HG03196 (cell line): ENCODE results near the gene CA11.
"Not testable (repeated sequence)": the region's sequence is repeated elsewhere in the genome, so short reads cannot be mapped to it uniquely, and the experiment has no call there.

Experiments used
- ATAC-seq: cut with Tn5 transposase; IDR thresholded peaks from one replicate; pipeline ENCODE4 v1.9.1; 2021; ENCODE audit not compliant: unreplicated experiment

Gene CA11

DNA sequence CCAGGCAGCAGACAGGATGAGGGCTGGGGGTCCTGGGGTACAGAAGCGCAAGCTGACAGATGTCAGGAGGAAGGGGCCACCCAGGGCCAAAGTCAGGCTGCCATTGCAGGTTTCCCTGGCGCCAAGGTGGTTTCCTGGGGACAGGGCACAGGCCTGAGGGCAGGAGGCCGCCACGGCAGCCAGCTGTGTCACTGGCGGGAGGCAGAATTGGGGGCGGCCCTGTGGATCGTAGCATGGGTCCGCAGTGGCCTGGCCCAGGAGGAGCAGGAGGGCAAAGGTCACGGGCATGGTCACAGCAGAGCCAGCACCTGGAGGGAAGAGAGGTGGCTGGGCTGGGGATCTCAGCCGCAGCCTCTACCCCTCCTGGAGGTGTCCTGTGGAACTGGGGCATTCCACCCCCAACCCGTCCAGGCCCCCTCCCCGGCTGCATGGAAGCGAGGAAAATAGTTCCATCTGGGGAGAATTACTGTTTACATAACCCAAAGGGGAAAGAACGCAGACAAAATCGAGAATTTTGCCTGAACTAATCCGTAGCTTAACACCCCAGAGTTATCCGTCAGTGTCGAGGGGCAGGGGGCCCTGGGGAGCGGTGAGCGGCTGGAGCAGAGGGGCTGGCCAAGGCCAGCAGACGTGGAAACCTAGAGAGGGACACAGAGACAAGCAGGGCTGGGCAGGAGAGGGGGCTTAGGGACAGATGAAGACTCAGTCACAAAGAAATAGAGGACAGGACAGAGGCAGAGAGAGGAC is 24.9 kb upstream of the CA11 start:
- no peak for ATAC-seq

DNA sequence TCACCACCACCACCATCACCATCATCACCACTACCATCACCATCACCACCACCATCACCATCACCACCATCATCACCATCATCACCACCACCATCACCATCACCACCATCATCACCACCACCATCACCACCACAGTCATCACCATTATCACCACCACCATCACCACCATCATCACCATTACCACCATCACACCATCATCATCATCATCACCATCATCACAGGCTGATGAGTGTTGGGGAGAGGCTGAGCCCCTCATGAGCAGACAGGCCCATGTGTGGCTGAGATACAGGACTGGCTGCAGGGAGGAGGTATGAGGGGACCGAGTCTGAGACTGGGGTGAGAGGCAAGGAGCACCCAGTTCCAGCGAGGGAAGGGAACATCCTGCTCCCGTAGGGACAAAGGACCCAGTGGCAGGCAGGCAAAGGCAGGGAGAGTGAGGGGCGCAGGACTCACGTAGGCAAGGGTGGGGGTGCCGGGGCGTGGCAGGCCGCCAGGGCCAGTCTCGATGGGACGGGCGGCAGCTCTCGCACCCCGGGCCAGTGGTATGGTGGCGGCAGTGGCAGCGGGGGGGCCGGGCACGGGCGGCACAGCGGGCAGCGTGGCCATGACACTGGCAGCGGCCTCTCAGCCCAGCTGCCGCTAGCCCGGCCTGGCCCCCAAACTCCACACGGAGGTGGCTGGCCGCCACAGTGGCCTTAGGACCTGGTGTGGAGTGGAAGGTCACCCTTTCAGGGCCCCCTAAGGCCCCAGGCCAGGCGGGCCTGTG is 24.1 kb upstream of the CA11 start:
- no peak for ATAC-seq

DNA sequence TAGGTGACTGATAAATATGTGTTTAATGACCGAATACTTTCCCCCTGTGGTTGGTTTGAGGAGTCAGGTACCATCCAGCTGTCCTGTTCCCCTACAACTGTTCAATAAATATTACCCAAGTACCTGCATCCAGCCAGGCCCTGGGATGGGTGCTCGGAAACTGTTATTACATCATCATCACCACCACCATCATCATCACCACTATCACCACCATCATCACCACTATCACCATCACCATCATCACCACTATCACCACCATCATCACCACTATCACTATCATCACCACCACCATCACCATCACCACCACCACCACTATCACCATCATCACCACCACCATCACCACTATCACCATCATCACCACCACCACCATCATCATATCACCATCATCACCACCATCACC is 22.8 kb upstream of the CA11 start:
- ATAC-seq, result no peak

DNA sequence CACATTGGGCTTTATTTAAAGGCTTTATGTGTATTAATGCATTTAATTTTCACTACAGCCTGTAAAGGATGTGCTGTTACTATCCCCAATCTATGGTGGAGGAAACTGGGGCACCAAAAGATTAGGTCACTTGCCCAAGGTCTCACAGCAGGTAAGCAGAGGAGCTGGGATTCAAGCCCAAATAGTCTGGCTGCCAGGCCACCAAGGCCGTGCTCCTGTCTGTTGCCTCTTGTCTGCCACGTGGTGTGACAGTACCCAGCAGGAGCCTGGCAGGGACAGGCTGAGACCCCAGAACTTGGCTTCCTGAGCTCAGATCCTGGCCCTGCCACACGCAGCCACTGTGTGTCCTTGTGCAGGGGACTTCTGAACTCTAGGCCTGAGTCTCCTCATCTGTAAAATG is 22.3 kb upstream of the CA11 start:
- no peak for ATAC-seq

DNA sequence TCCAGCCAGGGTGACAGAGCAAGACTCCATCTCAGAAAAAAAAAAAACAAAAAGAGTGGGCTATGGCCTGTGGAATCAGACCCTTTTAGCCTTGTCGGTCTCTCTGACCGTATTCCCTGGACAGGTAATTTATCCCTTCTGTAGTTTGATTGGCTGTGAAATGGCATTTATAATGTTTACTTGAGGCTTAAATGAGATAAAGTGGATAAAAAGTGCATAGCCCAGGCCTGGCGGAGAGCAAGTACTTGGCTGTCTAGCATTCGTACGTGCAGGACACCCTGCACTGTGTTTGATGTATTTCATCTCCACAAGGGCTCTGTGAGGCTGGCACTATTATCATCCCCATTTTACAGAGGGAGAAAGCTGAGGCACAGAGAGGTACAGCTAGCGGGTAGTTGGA is 19.8 kb upstream of the CA11 start:
- ATAC-seq, result no peak

DNA sequence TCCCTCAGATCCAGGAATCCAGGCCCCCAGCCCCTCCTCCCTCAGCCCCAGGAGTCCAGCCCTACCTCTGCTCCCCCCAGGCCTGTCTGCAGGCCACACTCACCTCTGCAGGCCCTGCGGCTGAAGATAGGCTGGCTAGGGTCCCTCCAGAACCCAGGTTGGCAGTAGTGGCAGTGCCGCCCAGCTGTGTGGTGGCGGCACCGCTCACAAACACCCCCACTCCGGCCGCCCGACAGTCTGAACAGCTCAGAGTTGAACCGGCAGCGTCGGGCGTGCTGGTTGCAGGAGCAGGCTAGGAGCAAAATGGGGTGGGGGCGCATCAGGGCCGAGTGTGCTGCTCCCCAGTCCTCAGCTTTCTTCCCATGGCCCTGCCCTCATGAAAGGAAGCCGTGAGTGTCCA is 18.5 kb upstream of the CA11 start:
- no peak for ATAC-seq

DNA sequence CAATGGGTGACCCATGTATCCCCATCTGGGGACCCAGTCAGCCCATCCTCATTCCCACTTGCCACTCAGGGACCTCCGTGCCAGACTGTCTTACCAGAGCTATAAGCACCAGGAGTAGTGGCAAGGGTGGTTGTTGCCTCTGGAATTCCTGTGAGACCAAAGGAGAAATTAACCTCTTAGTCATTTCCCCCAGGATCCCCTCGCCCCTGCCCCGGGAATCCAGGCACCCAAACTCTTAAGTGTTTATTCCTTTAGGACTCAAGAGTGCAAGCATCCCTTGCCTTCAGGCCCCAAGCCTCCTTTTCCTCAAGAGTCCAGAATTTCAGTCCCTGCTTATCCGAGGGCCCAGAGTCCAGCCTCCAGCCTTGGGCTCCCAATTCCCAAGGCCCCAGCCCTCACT is 17.7 kb upstream of the CA11 start:
- ATAC-seq, result no peak

DNA sequence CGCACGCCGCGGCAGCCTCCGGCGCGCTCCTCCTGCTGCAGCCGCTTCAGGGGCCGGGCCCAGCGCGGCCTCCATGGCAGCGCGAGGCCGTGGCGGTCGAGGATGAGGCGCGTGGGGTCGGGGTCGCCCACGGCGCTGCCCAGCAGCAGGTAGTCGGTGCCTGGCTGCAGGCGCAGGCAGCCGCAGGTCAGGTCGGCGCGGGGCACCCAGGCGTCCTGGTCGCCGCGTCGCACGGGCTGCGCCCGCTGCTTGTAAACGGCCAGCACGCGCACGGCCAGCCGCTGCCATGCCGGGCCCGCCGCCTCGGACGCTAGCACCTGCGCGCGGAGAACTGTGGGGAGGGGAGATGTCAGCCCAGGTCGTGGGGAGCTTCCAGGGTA is 15.7 kb upstream of the CA11 start:
- ATAC-seq, result no peak

DNA sequence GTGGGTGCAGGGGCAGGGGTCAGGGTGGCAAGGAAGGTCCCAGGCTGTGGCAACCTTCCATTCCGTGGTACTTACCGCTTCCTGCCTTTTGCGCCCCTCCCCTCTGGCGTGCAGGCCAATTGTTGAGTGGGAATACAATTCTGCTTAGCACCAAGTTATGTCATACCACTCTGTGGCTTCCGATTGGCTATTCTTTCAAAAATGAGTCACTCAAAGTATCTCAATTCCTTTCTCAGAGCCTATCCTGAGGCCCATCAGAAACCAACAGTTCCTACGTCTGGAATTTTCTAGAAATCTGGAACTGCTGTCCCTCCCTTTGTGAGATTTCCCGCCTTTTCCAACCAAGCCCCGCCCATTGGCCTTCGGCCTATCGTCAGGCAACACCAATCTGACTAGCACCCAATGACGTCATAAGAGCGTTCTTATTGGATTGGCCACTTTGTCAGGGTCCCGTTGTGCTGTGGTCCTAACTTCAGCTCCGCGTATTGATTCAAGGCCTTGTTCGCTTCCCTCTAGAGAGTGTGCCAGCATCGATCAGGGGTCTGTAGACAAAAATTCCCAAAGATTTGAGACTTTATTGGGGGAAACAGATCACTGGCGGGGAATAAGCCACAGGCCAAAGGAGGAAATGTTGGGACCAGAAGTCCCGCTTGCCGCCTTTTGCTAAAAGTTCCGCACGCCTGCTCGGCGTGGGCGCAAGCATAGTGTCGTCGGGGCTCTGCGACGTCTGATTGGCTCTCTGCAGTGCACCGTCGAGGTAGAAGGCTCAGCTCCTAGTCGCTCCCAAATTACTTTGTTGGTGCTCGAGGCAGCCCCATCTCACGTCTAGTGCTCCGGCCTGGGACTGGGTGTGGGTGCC is 15.1 kb upstream of the CA11 start:
- peak; percentile 72 for ATAC-seq

DNA sequence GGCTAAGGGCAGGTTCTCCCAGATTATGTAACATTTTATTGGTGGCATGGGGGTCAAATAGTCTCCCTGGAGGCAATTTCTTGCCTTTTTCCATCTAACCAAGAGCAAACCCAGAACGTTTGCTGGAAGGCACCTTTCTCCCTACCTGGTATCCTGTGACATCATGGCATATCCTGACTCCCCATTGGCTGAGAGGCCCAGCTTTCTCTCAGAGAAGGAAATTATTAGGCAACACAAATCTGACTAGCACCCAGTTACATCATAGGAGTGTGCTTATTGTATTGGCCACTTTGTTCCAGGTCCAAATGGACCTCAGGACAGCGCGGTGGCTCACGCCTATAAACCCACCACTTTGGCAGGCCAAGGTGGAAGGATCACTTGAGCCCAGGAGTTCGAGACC is 13.8 kb upstream of the CA11 start:
- no peak for ATAC-seq

DNA sequence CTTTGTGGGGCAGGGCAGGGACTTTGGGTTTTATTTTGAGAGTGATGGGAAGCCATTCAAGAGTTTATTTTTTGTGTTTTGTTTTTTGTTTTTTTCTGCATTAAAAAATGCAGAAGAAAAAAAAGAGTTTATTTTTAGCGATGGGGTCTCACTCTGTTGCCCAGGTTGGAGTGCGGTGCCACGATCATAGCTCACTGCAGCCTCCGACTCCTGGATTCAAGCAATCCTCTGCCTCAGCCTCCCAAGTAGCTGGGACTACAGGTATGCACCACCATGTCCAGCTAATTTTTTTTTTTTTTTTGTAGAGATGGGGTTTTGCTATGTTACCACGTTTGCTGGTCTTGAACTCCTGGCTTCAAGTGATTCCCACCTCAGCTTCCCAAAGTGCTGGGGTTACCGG is 12.5 kb upstream of the CA11 start:
- no peak for ATAC-seq

DNA sequence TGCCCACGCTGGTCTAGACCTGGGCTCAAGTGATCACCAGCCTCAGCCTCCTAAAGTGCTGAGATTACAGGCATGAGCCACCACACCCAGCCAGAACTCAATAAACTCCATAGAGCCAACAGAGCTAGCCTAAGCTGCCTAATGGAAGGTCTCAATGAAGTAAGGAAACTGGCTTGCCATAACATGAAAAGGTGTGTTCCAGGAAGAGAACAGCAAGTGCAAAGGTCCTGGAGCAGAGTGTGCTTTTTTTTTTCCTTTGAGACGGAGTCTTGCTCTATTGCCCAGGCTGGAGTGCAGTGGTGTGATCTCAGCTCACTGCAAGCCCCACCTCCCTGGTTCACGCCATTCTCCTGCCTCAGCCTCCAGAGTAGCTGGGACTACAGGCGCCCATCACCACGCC is 11.8 kb upstream of the CA11 start:
- not testable (repeated sequence) for ATAC-seq

DNA sequence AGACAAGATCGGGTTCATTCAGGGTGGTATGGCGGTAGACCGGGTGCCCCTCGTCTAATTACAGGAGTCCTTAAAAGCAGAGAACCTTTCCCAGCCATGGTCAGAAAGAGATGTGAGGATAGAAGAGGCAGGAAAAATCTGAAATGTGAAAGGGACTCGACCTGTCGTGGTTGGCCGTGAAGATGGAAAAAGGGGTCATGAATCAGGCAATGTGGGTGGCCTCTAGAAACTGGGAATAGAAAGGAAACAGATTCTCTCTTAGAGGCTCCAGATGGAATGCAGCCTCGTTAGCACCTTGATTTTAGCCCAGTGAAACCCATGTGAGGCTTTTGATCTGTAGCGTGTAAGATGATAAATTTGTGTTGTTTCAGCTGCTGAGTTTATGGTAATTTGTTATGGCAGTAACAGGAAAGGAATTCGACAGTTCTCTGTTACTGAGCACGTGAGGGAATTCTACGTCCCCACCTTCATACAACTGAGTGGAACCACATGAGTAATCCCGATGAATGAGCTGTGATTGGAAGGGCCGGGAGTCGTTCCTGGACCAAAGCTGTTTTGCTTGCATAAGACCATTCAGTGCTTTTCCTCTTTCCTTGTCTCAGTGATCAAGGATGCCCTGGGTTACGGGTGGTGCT is 11.0 kb upstream of the CA11 start:
- ATAC-seq, result no peak

DNA sequence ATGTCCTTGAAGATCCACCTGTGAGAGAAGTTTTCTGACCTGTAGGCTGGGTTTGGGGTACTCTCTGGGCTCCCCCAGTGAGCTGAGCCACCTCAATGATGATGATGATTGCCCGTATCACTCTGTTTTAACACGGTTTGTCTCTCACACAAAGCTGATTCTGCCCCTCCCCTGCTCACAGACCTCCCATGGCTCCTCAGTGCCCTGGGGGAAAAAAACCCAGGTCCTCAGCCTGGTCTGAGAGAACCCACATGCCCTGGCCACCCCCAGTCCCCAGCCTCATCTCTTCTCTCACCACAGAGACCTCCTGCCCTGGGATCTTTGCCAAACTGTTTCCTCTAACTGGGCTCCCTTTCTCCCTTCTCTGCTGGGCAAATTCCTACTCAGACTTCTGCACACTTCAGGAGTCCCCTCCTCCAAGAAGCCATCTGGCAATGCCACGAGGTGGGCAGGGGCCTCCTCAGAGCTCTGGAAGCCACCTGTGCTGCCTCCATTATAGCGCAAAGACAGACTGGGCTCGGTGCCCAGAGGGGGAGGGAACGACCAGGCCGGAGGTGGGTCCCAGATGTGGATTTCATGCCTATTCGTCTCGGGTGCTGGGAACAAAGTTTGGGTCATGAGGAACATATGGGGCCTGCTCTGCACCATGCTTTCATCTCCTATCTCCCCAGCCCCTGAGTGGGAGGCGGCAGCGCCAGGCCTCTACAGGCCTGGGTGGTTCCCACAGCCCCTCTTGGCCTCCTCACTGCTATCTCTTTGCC is 8.5 kb upstream of the CA11 start:
- no peak for ATAC-seq

DNA sequence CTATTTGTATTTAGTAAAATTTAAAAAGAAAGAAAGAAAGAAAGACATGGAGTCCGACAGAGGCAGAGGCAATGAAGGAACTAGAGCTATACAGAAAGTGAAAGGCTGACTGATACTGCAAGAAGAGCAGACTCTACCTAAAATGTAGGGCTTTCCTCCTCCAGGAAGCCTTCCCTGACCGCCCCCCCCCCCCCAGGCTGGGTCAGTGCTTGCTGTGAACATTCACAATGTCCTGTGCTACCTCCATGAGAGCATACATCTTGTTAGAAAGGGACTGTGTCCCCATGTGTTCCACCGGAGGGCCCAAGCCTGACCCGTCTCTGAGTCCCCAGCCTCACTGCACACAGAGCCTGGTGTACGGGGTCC is 5.7 kb upstream of the CA11 start:
- ATAC-seq, result no peak

DNA sequence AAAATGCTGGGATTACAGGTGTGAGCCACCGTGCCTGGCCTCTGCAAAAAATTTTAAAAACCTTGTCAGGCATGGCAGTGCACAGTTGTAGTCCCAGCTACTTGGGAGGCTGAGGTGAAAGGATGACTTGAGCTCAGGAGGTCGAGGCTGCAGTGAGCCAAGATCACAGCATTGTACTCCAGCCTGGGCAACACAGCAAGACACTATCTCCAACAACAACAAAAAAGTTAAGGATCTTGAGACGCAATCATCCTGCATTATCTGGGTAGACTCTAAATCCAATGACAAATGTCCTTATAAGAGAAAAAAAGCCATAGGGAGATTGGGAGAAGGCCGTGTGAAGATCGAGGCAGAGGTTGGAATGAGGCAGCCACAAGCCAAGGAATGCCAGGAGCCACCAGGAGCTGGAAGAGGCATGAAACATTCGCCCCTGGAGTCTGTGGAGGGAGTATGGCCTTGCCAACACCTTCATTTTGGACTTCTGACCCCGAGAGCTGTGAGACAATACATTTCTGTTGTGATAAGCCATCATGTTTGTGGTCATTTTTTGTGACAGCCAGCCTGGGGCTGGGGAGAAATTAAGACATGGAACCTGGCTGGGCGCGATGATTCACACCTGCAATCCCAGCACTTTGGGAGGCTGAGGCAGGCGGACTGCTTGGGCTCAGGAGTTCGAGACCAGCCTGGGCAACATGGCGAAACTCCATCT is 5.1 kb upstream of the CA11 start:
- no peak for ATAC-seq

DNA sequence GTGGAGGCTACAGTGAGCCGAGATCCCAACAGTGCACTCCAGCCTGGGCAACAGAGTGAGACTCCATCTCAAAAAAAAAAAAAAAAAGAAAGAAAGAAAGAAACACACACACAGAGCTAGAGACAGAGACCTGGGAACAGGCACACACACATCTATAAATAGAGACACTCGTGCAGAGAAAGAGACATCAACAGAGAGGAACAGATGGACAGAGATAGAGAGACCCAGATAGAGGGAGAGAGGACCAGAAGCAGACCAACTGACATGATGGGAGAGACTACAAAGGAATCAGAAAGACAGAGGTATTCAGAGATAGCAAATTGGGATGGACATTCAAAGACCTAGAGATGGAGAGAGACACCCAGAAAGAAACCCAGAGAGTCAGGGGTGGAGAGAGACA is 2.1 kb upstream of the CA11 start:
- ATAC-seq, result no peak

DNA sequence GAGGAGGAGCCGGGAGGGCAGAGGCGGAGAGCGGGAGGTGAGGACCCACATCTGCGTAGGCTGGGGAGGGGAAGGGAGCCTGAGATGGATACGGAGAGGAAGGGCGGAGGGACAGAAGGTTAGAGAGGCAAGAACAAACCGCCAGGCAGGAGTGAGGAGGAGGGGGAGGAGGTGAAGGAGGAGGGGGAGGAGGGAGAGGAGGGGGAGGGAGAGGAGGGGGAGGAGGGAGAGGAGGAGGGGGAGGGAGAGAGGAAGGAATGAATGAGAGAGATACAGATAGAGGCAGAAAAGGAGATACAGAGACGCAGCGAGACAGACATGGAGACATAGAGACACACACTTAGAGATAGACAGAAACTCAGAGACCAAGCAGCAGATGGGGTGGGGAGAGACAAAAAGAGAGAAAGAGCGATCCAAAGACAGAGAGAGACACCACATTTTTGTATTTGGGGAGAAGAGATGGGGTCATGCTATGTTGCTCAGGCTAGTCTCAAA is 782 bp upstream of the CA11 start:
- no peak for ATAC-seq

DNA sequence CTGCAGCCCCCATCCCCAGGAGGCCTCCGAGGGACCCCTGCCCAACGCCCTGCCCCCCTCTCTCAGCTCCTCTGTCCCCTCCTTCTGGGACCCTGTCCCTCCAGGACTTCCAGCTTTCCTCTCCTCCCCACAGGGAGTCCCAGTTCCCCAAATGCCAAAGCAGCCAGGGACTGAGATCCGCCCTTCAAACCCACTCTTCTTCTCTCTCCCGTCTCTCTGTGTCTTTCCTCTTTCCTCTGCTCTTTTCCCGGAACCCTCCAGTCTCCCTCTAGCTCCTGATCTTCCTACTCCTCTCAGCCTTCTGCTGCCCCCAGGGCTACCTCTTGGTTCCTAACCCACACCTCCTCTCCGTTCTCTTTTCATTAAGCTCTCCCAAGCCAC is 377 bp downstream of the CA11 start:
- no peak for ATAC-seq
